ENCODE data around the gene APOL6. TPM values are rescaled to one million over a fixed set of nuclear protein-coding genes. Genes with fewer than 3 reads are reported as not detected.

APOL6 gene
- total and polyA plus RNA-seq, 2 of the 4 experiments (the other 2 are of a cell fraction): 1.2 to 7.2 TPM

GRCh38 chr22:35622191-35622913 lies 25.9 kb upstream of the APOL6 start:
- H3K9me1 ChIP-seq (ENCODE audit: insufficient read depth, low read length): no peaks in the 10 kb centered on the region; the same call in 1 of the 2 replicates
- H3K79me1 ChIP-seq (ENCODE audit: low read depth in 1 of 2, low read length in 2 of 2): 0 out of 4 replicates have a peak, but pooled peaks cover 0 to 4% of the 10 kb centered on the region in 2 experiments
- POLR2A ChIA-PET (ENCODE audit: unreplicated experiment): no interaction called here
- peaks cover 2% of the 10 kb centered on the region; the same call in 1 of the 2 replicates for H3K4me1 ChIP-seq (ENCODE audit: control insufficient read depth, insufficient read depth, low read length)
- intact Hi-C loops (cut with micrococcal nuclease) (no loop called here), dilution Hi-C loops (cut with HindIII; ENCODE audit: low sequenced_read_pairs, unreplicated experiment) (no loop called here), in situ Hi-C loops (cut with MboI; ENCODE audit: low sequenced_read_pairs) (loop anchor here (10.0 kb wide), 1 partner anchor 502 kb away; no protein-coding TSS in a partner anchor)
- TF ChIP-seq SMC3 (IDR thresholded peaks at IDR 0.05; ENCODE audit: low read depth, low read length) (no peak), MAZ (IDR thresholded peaks at IDR 0.05; ENCODE audit: borderline replicate concordance, low read depth, low read length) (no peak), MXI1 (IDR thresholded peaks at IDR 0.05; ENCODE audit: borderline replicate concordance, low read depth, low read length) (no peak), POLR2A (IDR thresholded peaks at IDR 0.05; ENCODE audit: low read depth, low read length) (no peak), CTCF (conservative IDR thresholded peaks at IDR 0.05; ENCODE audit: low read depth, low read length) (no peak), CHD1 (IDR thresholded peaks at IDR 0.05; ENCODE audit: low read depth, low read length) (no peak), FOS (IDR thresholded peaks at IDR 0.05; ENCODE audit: low read depth, low read length) (no peak)
- TF ChIP-seq, protein P1, sequence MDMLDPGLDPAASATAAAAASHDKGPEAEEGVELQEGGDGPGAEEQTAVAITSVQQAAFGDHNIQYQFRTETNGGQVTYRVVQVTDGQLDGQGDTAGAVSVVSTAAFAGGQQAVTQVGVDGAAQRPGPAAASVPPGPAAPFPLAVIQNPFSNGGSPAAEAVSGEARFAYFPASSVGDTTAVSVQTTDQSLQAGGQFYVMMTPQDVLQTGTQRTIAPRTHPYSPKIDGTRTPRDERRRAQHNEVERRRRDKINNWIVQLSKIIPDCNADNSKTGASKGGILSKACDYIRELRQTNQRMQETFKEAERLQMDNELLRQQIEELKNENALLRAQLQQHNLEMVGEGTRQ (IDR thresholded peaks at IDR 0.05; ENCODE audit: low read depth, low read length): no peak
- no peak overlapping the region for H4K8ac ChIP-seq (ENCODE audit: low read depth in 2 of 2, low read length in 2 of 2)
- H3K36me3 ChIP-seq (ENCODE audit: control insufficient read depth, insufficient read depth, low read length): no peaks in the 10 kb centered on the region
- no peaks in the 10 kb centered on the region for H4K20me1 ChIP-seq (ENCODE audit: insufficient read depth, low read length)
- no peak overlapping the region for H4K91ac ChIP-seq (ENCODE audit: insufficient read depth, low read depth, low read length)
- H3K4me2 ChIP-seq (ENCODE audit: low read depth, low read length): no peak overlapping the region
- H2BK5ac ChIP-seq (ENCODE audit: low read depth, low read length, poor library complexity, severe bottlenecking): no peak overlapping the region
- no peak overlapping the region for H3K14ac ChIP-seq (replicated peaks; ENCODE audit: low read depth, low read length)
- WGBS, 2 experiments (ENCODE audit: extremely low coverage in 2 of 2, insufficient read length in 1 of 2): 57% methylated on average over 6 of the region's 9 CpGs; no CpG with 5 or more reads in 1 of the 2 experiments
- no peak overlapping the region for H3K4ac ChIP-seq (ENCODE audit: low read depth, low read length)
- H3K18ac ChIP-seq (ENCODE audit: low read depth, low read length): no peak overlapping the region
- no peak overlapping the region for H2BK20ac ChIP-seq (ENCODE audit: low read depth, low read length)
- no peak overlapping the region for H3K56ac ChIP-seq (ENCODE audit: extremely low read depth, insufficient read depth, low read length)
- CTCF ChIA-PET: interaction anchor here (1.2 to 1.7 kb wide), 2 partner anchors 192 to 271 kb away, joined by 5 to 6 read pairs; no protein-coding TSS in a partner anchor
- no peak overlapping the region for H2AK9ac ChIP-seq (replicated peaks; ENCODE audit: low read depth, low read length, poor library complexity)
- H3K4me3 ChIP-seq (ENCODE audit: insufficient read depth, low read depth, low read length): no peak overlapping the region
- H2BK15ac ChIP-seq (ENCODE audit: low read depth, low read length): no peak overlapping the region
- H3K23ac ChIP-seq (ENCODE audit: low read depth, low read length): no peak overlapping the region
- BruUV-seq (replicated peaks): no TSS peak
- DNase-seq (no peak), ATAC-seq (ENCODE audit: low read depth) (no peak)
- no peak overlapping the region for H2AFZ ChIP-seq (replicated peaks; ENCODE audit: low read length, poor library complexity)
- H4K5ac ChIP-seq (ENCODE audit: low read depth, low read length): no peak overlapping the region
- no peak overlapping the region for H2AK5ac ChIP-seq (ENCODE audit: low read depth, low read length)
- H2BK120ac ChIP-seq (ENCODE audit: low read depth, low read length): no peak overlapping the region
- H3K27me3 ChIP-seq (ENCODE audit: control insufficient read depth, insufficient read depth, low read length): peaks cover 5% of the 10 kb centered on the region
- H3K9ac ChIP-seq (ENCODE audit: low read depth, low read length): no peak overlapping the region
- H3K9me3 ChIP-seq (ENCODE audit: control insufficient read depth, insufficient read depth, low read length): no peaks in the 10 kb centered on the region
- H3K27ac ChIP-seq (ENCODE audit: insufficient read depth, low read length): no peak overlapping the region
